ENCODE data around the gene LGSN.
A peak's percentile ranks its signal among the peaks of the same experiment; 100 is the strongest.
"Not testable (repeated sequence)": the region's sequence is repeated elsewhere in the genome, so short reads cannot be mapped to it uniquely, and the experiment has no call there.

Gene LGSN

GRCh38 chr6:63305277-63305676, 14.5 kb downstream of the LGSN start:
- peak; percentile 55 for DNase-seq

GRCh38 chr6:63303476-63303875, 16.3 kb downstream of the LGSN start:
- no peak for DNase-seq

- DNase-seq = no peak
Observed at GRCh38 chr6:63299667-63300066, 20.1 kb downstream of the LGSN start.

- no peak for DNase-seq
Observed at GRCh38 chr6:63295553-63296194, 24.1 kb downstream of the LGSN start.

- no peak for DNase-seq
Observed at GRCh38 chr6:63290492-63291058, 29.2 kb downstream of the LGSN start.

- no peak for DNase-seq
Observed at GRCh38 chr6:63289269-63289872, 30.4 kb downstream of the LGSN start.

- no peak for DNase-seq
Observed at GRCh38 chr6:63280639-63281180, 39.1 kb downstream of the LGSN start.

- no peak for DNase-seq
Observed at GRCh38 chr6:63278916-63279315, 40.9 kb downstream of the LGSN start.

- no peak for DNase-seq
Observed at GRCh38 chr6:63275953-63276352, 43.8 kb downstream of the LGSN start.

- not testable (repeated sequence) for DNase-seq
Observed at GRCh38 chr6:63274795-63275430, 44.9 kb downstream of the LGSN start.

- DNase-seq = peak; percentile 11
Observed at GRCh38 chr6:63272397-63272796, 47.4 kb downstream of the LGSN start.

- no peak for DNase-seq
Observed at GRCh38 chr6:63269470-63269869, 50.3 kb downstream of the LGSN start.

GRCh38 chr6:63268574-63268973, 51.2 kb downstream of the LGSN start:
- no peak for DNase-seq

GRCh38 chr6:63267828-63268227, 52.0 kb downstream of the LGSN start:
- DNase-seq = no peak

- no peak for DNase-seq
Observed at GRCh38 chr6:63267046-63267445, 52.7 kb downstream of the LGSN start.

- peak; percentile 16 for DNase-seq
Observed at GRCh38 chr6:63263444-63263843, 56.3 kb downstream of the LGSN start.

GRCh38 chr6:63261820-63262219, 58.0 kb downstream of the LGSN start:
- DNase-seq = no peak

- DNase-seq = no peak
Observed at GRCh38 chr6:63259153-63259552, 60.6 kb downstream of the LGSN start.

- no peak for DNase-seq
Observed at GRCh38 chr6:63249875-63250482, 69.8 kb downstream of the LGSN start.

GRCh38 chr6:63246581-63246980, 73.2 kb downstream of the LGSN start:
- DNase-seq = no peak

GRCh38 chr6:63245909-63246308, 73.9 kb downstream of the LGSN start:
- no peak for DNase-seq

- DNase-seq = no peak
Observed at GRCh38 chr6:63245420-63245819, 74.4 kb downstream of the LGSN start.

- no peak for DNase-seq
Observed at GRCh38 chr6:63236398-63236817, 83.4 kb downstream of the LGSN start.

Data from kidney glomerular epithelial cell (primary cell).